GM19239 (cell line): ENCODE measurements around the gene PGBD1.
A peak's percentile ranks its signal among the peaks of the same experiment; 100 is the strongest.

ENCODE experiments used
- DNase-seq: peaks from one replicate; pipeline ENCODE4 v3.0.0; 2011; ENCODE audit warnings: low spot score; ENCODE audit not compliant: insufficient read length
- FAIRE-seq: peaks from 2 replicates; lab custom pipeline; 2011; peaks lifted over from hg19 to GRCh38; lab: Jason Lieb, UNC

PGBD1 gene

DNA sequence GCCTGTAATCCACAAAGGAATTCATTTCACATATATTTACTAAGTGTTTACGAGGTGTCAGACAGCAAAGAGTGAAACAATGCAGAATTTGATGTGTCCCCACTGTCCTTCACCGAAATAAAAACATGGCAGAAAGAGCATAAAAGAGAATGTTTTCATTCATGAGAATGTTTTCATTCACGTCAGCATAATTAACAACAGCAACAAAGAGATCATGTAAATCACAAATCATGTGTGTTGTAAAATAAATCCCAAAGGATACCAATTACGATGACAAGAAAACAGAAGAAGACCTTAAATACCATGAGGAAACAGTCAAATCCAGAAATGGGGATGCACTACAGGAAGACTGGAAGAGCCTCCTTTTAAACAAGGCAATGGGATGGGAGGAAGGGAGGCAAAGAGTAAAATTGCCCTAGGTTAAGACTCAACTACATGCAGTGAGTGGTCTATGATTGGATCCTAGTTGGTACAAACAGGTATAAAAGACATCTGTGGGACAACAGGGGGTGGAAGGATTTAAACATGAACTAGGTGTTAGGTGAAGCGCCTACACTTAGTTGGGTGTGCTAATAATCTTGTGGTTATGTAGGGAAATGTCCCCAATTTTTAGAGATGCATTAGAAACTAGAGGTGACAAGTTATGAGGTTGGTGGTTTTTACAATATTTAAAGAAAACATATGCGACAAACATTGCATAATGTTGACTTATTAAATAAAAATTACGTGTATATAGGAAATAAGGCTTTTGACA, 53.1 kb downstream of the PGBD1 start:
- no peak for FAIRE-seq
- no peak for DNase-seq

DNA sequence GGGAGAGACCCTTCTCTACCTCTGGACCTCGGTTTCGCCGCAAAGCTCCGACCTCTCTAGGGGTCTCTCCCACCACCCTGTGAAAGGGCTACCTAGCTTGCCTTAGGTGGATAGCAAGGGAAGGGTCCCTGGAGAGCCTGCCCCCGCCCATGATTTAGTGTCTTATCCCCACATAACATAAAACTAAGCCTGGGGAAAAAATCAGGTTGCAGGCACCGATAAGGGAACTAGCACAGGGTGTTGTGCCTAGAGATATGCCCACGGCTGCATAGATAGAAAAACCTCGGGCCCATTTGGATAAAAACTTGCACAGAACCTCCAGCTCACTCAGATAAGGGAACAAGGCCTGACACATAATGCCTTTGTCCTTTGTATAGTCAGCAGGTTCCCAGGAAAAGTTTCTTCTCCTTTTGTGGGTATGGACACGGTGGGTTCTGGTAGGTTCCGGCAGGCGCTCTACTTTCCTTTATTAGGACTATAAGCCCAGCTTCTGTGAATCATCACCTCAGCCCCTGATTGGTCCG, 53.7 kb downstream of the PGBD1 start:
- DNase-seq, result no peak
- FAIRE-seq, result no peak

DNA sequence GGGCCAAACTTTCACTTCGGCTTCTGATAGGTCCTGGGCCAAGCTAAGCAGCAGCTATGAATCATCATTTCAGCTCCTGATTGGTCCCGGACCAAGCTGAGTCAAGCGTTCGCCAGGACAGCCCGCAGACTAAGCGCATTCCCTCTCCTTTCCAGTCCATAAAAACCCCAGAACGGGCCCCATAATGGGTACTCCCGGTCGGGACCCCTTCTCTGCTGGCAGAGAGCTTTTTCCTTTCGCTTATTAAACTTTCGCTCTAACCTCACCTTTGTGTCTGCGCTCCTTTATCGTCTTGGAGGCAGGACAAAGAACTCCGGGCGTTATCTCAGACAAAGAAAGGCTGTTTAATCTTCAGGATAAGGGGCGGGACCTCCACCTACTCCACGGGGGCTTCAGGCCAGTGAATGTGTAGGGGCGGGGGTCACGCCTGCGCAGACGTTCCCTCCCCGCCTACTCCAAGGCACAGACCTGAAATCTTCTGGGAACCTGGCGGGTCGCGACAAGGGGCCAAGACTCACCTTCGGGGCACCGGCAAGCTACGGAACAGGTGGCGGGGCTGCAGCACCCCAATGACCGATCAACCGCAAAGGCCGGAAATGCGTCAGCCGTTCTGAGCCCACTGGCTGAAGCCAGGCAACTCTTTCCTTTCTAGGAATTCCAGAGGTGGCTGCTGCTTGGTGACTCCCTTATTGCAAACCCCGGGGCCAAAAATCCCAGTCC, 54.4 kb downstream of the PGBD1 start, which contains the start of gene ZSCAN31:
ZSCAN31 (minus strand) TSS at position 585 of the 720 bp plus-strand sequence. CDS start 6,465 bp downstream, outside the sequence.
- peak; percentile 96 for FAIRE-seq
- peak; percentile 39 for DNase-seq

DNA sequence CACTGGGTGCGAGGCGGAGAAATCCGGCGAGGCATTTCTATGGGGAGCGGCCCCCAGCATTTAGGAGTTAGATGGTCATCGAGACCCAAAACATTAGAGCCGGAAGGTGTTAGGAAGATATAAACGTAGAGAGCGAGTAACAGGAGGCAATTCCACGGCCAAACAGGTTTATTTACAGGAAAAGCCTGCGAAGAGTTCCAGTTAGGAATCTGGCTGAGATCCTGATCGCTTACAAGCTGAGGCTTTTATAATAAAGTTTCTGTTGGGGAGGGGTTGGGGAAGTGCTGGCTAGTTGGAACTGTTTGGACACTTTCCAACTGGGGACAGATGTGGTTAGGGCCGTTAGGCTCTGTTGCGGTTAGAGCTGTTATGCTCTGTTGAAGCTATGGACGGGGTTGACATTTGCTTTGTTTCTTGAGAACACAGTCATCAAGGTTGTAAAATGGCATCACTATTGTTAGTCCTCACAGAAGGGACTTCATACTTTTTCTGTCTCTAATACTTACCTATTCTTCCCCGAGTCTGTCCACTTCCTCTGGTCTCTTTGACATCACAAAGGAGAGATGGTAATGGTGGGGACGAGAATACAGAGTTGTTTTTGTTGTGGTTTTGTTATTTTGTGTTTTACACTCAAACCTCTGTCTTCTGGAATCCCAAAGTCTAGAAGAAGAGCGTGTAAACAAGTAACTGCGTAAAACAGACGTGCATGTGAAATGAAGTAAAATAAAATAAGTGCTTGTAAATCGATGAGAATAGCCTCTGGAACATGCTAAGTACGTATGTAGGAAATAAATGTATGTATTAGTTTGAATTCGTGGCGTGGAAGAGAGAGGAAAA, 55.1 kb downstream of the PGBD1 start:
- DNase-seq (no peak), FAIRE-seq (no peak)

DNA sequence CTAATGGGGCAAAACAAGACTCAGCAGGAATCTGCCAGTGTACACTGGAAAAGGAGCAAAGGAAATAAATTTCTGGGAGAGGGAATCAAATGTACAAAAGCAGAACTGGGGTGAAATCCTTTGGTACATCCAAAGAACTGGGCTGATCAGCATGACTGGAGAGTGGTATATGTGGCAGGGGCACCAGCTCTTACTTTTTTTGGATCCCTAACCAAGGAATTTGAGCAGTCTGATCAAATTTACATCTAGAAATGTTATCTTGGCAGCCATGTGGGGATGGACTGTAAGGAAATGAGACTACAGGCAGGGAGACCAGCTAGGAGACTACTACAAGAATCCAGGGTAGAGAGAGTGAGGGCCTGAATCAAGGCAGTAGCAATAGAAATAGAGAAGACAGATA, 55.7 kb downstream of the PGBD1 start:
- FAIRE-seq (no peak), DNase-seq (no peak)

DNA sequence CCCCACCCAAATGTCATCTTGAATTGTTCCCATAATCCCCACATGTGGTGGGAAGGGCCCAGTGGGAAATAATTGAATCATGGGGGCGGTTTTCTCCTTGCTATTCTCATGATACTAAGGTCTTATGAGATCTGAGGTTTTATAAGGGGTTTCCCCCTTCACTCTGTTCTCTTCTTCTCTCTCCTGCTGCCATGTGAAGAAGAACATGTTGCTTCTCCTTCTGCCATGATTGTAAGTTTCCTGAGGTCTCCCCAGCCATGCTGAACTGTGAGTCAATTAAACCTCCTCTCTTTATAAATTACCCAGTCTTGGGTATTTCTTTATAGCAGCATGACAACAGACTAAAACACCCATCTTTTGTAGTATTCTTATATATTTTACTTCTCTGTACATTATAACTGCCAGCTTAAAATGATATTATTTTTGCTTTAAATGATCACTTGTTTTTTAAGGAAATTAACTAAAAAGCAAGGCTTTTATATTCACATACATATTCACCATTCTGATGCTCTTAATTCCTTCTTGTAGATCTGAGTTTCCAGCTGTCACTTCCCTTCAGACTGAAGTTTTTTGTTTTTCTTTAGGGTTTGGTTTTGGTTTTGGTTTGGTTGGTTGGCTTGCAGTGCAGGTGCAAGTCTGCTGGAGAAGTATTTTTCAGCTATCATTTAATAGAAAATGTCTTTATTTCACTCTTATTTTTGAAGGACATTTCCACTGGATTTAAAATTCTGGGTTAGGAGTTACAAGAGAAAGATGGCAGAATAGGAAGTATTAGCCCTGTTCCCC, 59.1 kb downstream of the PGBD1 start:
- no peak for DNase-seq
- no peak for FAIRE-seq

GRCh38 chr6:28343898-28344677, 62.7 kb downstream of the PGBD1 start:
- DNase-seq, result no peak
- FAIRE-seq, result no peak

DNA sequence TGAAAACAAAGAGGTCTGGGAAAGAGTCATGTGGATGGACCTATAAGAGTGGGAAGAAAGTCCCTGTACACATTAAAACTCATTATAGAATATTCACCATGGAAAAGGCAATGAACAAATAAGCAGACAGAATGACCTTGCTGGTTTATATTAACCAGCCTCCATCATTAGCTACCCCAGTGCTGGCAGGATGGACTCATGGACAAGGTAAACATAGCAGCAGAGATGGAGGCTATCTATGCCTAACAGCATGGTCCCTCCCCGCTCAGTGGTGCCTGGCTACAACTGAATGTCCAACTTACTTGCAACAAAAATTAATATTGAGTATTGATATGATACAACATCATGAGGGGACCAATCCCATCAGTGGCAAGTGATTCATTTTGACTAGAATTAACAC, 63.8 kb downstream of the PGBD1 start:
- FAIRE-seq, result no peak
- DNase-seq, result no peak

GRCh38 chr6:28347119-28347518, 65.7 kb downstream of the PGBD1 start:
- FAIRE-seq, result no peak

GRCh38 chr6:28349344-28349891, 68.0 kb downstream of the PGBD1 start:
- FAIRE-seq (no peak), DNase-seq (no peak)

More at GRCh38 chr6:28347119-28347518, 65.7 kb downstream of the PGBD1 start:
- DNase-seq, result no peak

DNA sequence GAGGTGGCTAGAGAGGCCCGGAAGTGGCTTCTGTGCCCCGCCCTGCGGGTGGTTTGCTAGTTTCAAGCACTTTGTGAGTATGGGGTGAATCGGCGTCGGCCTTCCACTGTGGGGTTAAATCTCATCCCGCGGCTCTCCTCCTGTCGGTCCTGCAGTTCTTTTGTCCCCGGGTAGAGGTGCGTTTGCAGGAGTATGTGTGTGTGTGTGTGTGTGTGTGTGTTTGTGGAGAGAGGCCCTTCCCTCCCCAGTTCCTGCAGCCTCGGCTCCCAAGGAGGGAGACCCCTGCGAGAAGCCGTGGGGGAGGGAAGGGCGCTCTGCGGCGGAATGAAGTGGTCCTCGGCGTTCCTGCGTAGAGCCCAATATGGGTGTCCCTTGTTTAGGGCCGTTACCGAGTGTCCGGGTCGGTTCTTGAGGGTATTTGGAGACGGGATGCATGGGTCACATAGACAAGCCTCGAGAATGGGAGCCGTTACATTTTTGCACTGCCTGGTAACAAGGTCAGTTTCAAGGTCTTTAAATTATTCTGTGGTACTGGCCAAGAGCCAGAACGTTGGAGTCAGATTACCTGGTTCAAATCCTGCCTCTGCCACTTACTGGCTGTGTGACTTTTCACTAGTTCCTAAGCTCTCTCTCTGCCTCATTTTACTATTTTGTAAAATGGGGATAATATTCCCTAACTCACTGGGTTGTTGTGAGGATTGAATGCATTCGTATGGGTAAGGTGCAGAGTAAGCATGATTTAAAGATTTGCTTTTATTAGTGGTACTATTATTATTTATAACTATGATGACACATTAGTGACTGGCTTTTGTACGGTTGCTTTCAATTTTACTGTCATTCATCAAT, 68.7 kb downstream of the PGBD1 start, which contains the start of gene ZKSCAN3:
ZKSCAN3 (plus strand) TSS at position 56 of the 846 bp plus-strand sequence. CDS start 9,640 bp downstream, outside the sequence.
- FAIRE-seq, result peak; percentile 94
- peak; percentile 57 for DNase-seq

DNA sequence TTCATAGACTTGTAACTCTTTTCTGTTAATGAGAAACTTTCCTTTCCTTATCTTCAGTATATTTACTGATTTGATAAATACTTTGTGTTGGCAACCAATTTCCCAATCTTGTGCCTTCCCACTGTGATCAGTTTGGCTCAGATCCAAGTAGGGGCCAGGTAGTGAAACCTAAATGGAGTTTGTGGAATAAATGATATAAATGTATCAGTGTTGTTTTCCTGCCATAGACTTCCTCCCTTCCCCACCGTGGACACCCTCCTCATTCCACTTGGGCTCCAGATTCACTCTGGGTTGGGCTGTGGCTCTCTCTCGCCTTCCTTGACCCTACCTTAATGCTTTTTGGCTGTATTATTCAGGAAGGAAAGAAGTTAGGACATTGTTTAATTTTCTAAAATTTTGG, 69.7 kb downstream of the PGBD1 start:
- FAIRE-seq (no peak), DNase-seq (no peak)

GRCh38 chr6:28351493-28351925, 70.1 kb downstream of the PGBD1 start:
- FAIRE-seq (no peak), DNase-seq (no peak)
